ENCODE data around the gene CUTA. TPM values are rescaled to one million over a fixed set of nuclear protein-coding genes. Genes with fewer than 3 reads are reported as not detected.

The CUTA gene
- total and polyA plus RNA-seq, 2 of the 13 experiments (the other 11 are each of a cell fraction or from before 2014, with no cell fraction given): 170 to 180 TPM

DNA sequence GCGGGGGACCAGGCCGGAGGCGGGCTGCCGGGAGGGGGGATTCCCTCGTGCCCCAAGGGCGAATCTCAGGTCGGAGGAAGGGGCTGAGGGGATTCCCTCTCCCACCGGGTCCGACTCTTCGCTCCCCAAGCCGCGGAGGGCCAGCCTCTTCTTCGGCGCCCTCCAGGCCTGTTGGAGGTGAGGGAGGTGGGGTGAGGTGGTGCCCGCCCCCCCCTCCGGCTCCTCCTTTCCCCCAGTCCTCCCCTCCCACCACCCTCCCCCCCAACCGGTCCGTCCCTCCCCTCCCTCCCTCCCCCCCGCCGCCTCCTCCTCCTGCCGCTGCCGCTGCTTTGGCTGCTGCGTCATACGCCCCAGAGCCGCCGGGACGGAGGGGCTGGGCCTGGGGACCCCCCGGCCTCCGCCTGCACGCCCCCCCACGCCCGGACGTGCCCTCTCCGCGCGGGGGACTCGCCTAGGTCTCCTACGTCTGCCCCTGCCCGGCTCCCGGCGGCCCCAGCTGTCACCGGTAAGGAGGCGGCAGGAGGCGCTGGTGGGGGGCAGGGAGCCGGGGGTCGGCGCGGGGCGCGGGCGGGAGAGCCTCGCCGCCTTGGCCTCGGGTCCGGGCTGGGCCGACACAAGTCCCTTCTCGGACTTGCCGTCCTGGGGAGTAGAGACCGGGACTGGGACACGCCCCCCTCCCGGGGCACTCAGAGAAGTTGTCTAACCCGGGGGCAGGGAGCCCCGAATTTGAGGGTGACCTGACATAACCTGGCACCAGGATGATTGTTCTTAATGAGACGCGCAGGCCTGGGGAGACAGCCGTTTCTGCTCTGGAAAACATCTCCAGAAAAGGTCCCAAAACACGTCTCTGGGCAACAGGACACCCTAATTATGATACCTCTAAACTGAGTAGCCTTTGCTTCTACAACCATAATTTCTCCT, 6.9 kb downstream of the CUTA start, which contains the start of gene PHF1 (continued):
- TF ChIP-seq HOXA7 (CRISPR knock-in tag; IDR thresholded peaks at IDR 0.05) (no peak), SMAD9 (CRISPR knock-in tag; IDR thresholded peaks at IDR 0.05) (no peak), RFX1 (IDR thresholded peaks at IDR 0.05) (no peak), KLF16 (CRISPR knock-in tag; IDR thresholded peaks at IDR 0.05) (peak in 1 of 2 experiments; percentile 85; a peak in 2 of 4 replicates), U2AF2 (IDR thresholded peaks at IDR 0.05; ENCODE audit: low read depth, low read length) (no peak), SRF (IDR thresholded peaks at IDR 0.05; ENCODE audit: low read depth, low read length) (no peak), GABPB1 (CRISPR knock-in tag; IDR thresholded peaks at IDR 0.05) (peak; percentile 74), MATR3 (CRISPR knock-in tag; IDR thresholded peaks at IDR 0.05) (no peak), ZBTB20 (CRISPR knock-in tag; IDR thresholded peaks at IDR 0.05; ENCODE audit: borderline replicate concordance, low read depth) (no peak), ZNF879 (CRISPR knock-in tag; IDR thresholded peaks at IDR 0.05) (0 out of 2 replicates have a peak, but pooled peaks have one; percentile 23), ZNF17 (CRISPR knock-in tag; IDR thresholded peaks at IDR 0.05) (no peak), SP140L (CRISPR knock-in tag; IDR thresholded peaks at IDR 0.05; ENCODE audit: borderline replicate concordance) (no peak)
- TF ChIP-seq, protein P1, sequence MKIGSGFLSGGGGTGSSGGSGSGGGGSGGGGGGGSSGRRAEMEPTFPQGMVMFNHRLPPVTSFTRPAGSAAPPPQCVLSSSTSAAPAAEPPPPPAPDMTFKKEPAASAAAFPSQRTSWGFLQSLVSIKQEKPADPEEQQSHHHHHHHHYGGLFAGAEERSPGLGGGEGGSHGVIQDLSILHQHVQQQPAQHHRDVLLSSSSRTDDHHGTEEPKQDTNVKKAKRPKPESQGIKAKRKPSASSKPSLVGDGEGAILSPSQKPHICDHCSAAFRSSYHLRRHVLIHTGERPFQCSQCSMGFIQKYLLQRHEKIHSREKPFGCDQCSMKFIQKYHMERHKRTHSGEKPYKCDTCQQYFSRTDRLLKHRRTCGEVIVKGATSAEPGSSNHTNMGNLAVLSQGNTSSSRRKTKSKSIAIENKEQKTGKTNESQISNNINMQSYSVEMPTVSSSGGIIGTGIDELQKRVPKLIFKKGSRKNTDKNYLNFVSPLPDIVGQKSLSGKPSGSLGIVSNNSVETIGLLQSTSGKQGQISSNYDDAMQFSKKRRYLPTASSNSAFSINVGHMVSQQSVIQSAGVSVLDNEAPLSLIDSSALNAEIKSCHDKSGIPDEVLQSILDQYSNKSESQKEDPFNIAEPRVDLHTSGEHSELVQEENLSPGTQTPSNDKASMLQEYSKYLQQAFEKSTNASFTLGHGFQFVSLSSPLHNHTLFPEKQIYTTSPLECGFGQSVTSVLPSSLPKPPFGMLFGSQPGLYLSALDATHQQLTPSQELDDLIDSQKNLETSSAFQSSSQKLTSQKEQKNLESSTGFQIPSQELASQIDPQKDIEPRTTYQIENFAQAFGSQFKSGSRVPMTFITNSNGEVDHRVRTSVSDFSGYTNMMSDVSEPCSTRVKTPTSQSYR (CRISPR knock-in tag; IDR thresholded peaks at IDR 0.05; ENCODE audit: borderline replicate concordance): peak; percentile 65
- TF ChIP-seq, protein P2, sequence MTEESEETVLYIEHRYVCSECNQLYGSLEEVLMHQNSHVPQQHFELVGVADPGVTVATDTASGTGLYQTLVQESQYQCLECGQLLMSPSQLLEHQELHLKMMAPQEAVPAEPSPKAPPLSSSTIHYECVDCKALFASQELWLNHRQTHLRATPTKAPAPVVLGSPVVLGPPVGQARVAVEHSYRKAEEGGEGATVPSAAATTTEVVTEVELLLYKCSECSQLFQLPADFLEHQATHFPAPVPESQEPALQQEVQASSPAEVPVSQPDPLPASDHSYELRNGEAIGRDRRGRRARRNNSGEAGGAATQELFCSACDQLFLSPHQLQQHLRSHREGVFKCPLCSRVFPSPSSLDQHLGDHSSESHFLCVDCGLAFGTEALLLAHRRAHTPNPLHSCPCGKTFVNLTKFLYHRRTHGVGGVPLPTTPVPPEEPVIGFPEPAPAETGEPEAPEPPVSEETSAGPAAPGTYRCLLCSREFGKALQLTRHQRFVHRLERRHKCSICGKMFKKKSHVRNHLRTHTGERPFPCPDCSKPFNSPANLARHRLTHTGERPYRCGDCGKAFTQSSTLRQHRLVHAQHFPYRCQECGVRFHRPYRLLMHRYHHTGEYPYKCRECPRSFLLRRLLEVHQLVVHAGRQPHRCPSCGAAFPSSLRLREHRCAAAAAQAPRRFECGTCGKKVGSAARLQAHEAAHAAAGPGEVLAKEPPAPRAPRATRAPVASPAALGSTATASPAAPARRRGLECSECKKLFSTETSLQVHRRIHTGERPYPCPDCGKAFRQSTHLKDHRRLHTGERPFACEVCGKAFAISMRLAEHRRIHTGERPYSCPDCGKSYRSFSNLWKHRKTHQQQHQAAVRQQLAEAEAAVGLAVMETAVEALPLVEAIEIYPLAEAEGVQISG (CRISPR knock-in tag; IDR thresholded peaks at IDR 0.05): no peak
- TF ChIP-seq, protein P3, sequence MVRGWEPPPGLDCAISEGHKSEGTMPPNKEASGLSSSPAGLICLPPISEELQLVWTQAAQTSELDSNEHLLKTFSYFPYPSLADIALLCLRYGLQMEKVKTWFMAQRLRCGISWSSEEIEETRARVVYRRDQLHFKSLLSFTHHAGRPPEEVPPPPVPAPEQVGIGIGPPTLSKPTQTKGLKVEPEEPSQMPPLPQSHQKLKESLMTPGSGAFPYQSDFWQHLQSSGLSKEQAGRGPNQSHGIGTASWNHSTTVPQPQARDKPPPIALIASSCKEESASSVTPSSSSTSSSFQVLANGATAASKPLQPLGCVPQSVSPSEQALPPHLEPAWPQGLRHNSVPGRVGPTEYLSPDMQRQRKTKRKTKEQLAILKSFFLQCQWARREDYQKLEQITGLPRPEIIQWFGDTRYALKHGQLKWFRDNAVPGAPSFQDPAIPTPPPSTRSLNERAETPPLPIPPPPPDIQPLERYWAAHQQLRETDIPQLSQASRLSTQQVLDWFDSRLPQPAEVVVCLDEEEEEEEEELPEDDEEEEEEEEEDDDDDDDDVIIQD (CRISPR knock-in tag; IDR thresholded peaks at IDR 0.05; ENCODE audit: low read depth): no peak

Data from HepG2 (cell line).